ENCODE measurements around the gene STK31. TPM values are rescaled to one million over a fixed set of nuclear protein-coding genes. Genes with fewer than 3 reads are reported as not detected.
"Not testable (repeated sequence)": the region's sequence is repeated elsewhere in the genome, so short reads cannot be mapped to it uniquely, and the experiment has no call there.

The STK31 gene
- total RNA-seq, 2 donors from 2014 or later: 1.4 to 1.6 TPM

- Mint-ChIP-seq H3K4me1 (no peaks in the 10 kb centered on the region), H3K4me3 (no peak overlapping the region), H3K36me3 (ENCODE audit: low read depth) (peaks cover 41% of the 10 kb centered on the region), H3K27me3 (ENCODE audit: insufficient read depth) (peaks cover 6% of the 10 kb centered on the region), H3K9me3 (peaks cover 79% of the 10 kb centered on the region), H3K27ac (no peak overlapping the region)
- Histone ChIP-seq H3K4me1 (ENCODE audit: control insufficient read depth, insufficient read depth, low read length) (no peaks in the 10 kb centered on the region), H3K27ac (ENCODE audit: low read depth, low read length) (no peak overlapping the region), H3K36me3 (ENCODE audit: control insufficient read depth, insufficient read depth, low read length) (no peaks in the 10 kb centered on the region), H3K9ac (ENCODE audit: extremely low read depth, low read length, poor library complexity, severe bottlenecking) (no peak overlapping the region), H3K9me3 (ENCODE audit: control insufficient read depth, low read length) (peaks cover 46% of the 10 kb centered on the region), H3K27me3 (ENCODE audit: control insufficient read depth, insufficient read depth, low read length, poor library complexity, severe bottlenecking) (no peaks in the 10 kb centered on the region), H3K4me3 (ENCODE audit: low read length) (no peak overlapping the region)
- no peak for TF ChIP-seq CTCF (conservative IDR thresholded peaks at IDR 0.05)
- 96 to 97% methylated on average over 4 of the region's 4 CpGs for WGBS, 2 experiments (ENCODE audit: insufficient coverage in 1 of 2, insufficient read length in 1 of 2)
- no peak for DNase-seq
Measured at GRCh38 chr7:23743226-23743625, 33.2 kb downstream of the STK31 start.

- TF ChIP-seq CTCF (conservative IDR thresholded peaks at IDR 0.05): no peak
- Histone ChIP-seq H3K4me1 (ENCODE audit: control insufficient read depth, insufficient read depth, low read length) (no peaks in the 10 kb centered on the region), H3K27ac (ENCODE audit: low read depth, low read length) (no peak overlapping the region), H3K9ac (ENCODE audit: extremely low read depth, low read length, poor library complexity, severe bottlenecking) (no peak overlapping the region), H3K27me3 (ENCODE audit: control insufficient read depth, insufficient read depth, low read length, poor library complexity, severe bottlenecking) (no peaks in the 10 kb centered on the region), H3K9me3 (ENCODE audit: control insufficient read depth, low read length) (peaks cover 48% of the 10 kb centered on the region), H3K4me3 (ENCODE audit: low read length) (no peak overlapping the region), H3K36me3 (ENCODE audit: control insufficient read depth, insufficient read depth, low read length) (no peaks in the 10 kb centered on the region)
- Mint-ChIP-seq H3K36me3 (ENCODE audit: low read depth) (peaks cover 33% of the 10 kb centered on the region), H3K9me3 (peaks cover 62% of the 10 kb centered on the region), H3K27me3 (ENCODE audit: insufficient read depth) (peaks cover 6% of the 10 kb centered on the region), H3K4me3 (no peak overlapping the region), H3K27ac (no peak overlapping the region), H3K4me1 (no peaks in the 10 kb centered on the region)
- DNase-seq: no peak
- WGBS, 2 experiments (ENCODE audit: insufficient coverage in 1 of 2, insufficient read length in 1 of 2): 100% methylated on average over 1 of the region's 1 CpG; no CpG with 5 or more reads in 1 of the 2 experiments
Measured at GRCh38 chr7:23746629-23747028, 36.6 kb downstream of the STK31 start.

- Mint-ChIP-seq H3K27me3 (ENCODE audit: insufficient read depth) (no peaks in the 10 kb centered on the region), H3K27ac (no peak overlapping the region)
Measured at GRCh38 chr7:23751852-23752251, 41.8 kb downstream of the STK31 start.

GRCh38 chr7:23758839-23759238 is 48.8 kb downstream of the STK31 start:
- not testable (repeated sequence) for H3K27ac ChIP-seq (ENCODE audit: low read depth, low read length); H3K27me3 ChIP-seq (ENCODE audit: control insufficient read depth, insufficient read depth, low read length, poor library complexity, severe bottlenecking); H3K4me3 ChIP-seq (ENCODE audit: low read length); DNase-seq; H3K9me3 ChIP-seq (ENCODE audit: control insufficient read depth, low read length); H3K4me3 Mint-ChIP-seq; H3K27me3 Mint-ChIP-seq (ENCODE audit: insufficient read depth); H3K9ac ChIP-seq (ENCODE audit: extremely low read depth, low read length, poor library complexity, severe bottlenecking); H3K36me3 ChIP-seq (ENCODE audit: control insufficient read depth, insufficient read depth, low read length); H3K4me1 ChIP-seq (ENCODE audit: control insufficient read depth, insufficient read depth, low read length)
- peak overlapping the region; percentile 69 for H3K27ac Mint-ChIP-seq
- H3K4me1 Mint-ChIP-seq: peaks cover 36% of the 10 kb centered on the region
- H3K36me3 Mint-ChIP-seq (ENCODE audit: low read depth): peaks cover 26% of the 10 kb centered on the region
- WGBS, 2 experiments (ENCODE audit: insufficient coverage in 1 of 2, insufficient read length in 1 of 2): 67 to 90% methylated on average over 1 to 3 of the region's 3 CpGs
- H3K9me3 Mint-ChIP-seq: peaks cover 29% of the 10 kb centered on the region

More at GRCh38 chr7:23751852-23752251, 41.8 kb downstream of the STK31 start:
- TF ChIP-seq CTCF (conservative IDR thresholded peaks at IDR 0.05): no peak
- WGBS, 2 experiments (ENCODE audit: insufficient coverage in 1 of 2, insufficient read length in 1 of 2): 92 to 100% methylated on average over 1 of the region's 1 CpG
- H3K4me3 ChIP-seq (ENCODE audit: low read length): no peak overlapping the region
- H3K36me3 ChIP-seq (ENCODE audit: control insufficient read depth, insufficient read depth, low read length): no peaks in the 10 kb centered on the region
- no peak overlapping the region for H3K4me3 Mint-ChIP-seq
- no peak overlapping the region for H3K9ac ChIP-seq (ENCODE audit: extremely low read depth, low read length, poor library complexity, severe bottlenecking)
- H3K36me3 Mint-ChIP-seq (ENCODE audit: low read depth): peaks cover 34% of the 10 kb centered on the region
- no peak for DNase-seq
- peaks cover 3% of the 10 kb centered on the region for H3K4me1 Mint-ChIP-seq
- H3K9me3 Mint-ChIP-seq: peaks cover 37% of the 10 kb centered on the region
- H3K4me1 ChIP-seq (ENCODE audit: control insufficient read depth, insufficient read depth, low read length): no peaks in the 10 kb centered on the region
- H3K9me3 ChIP-seq (ENCODE audit: control insufficient read depth, low read length): peaks cover 18% of the 10 kb centered on the region
- no peak overlapping the region for H3K27ac ChIP-seq (ENCODE audit: low read depth, low read length)
- no peaks in the 10 kb centered on the region for H3K27me3 ChIP-seq (ENCODE audit: control insufficient read depth, insufficient read depth, low read length, poor library complexity, severe bottlenecking)
